HL-60/S4 treated with retinoic acid at 250 ng/mL for 4 days and 3 days (cell line): ENCODE data around the gene ITM2C.

Source experiments
- in situ Hi-C: fragments of 300-500 bp; cut with MboI; formaldehyde crosslinking; loops from 2 replicates; pipeline ENCODE4 v1.7.0; 2022; ENCODE audit warnings: low sequenced_read_pairs

ITM2C gene

DNA sequence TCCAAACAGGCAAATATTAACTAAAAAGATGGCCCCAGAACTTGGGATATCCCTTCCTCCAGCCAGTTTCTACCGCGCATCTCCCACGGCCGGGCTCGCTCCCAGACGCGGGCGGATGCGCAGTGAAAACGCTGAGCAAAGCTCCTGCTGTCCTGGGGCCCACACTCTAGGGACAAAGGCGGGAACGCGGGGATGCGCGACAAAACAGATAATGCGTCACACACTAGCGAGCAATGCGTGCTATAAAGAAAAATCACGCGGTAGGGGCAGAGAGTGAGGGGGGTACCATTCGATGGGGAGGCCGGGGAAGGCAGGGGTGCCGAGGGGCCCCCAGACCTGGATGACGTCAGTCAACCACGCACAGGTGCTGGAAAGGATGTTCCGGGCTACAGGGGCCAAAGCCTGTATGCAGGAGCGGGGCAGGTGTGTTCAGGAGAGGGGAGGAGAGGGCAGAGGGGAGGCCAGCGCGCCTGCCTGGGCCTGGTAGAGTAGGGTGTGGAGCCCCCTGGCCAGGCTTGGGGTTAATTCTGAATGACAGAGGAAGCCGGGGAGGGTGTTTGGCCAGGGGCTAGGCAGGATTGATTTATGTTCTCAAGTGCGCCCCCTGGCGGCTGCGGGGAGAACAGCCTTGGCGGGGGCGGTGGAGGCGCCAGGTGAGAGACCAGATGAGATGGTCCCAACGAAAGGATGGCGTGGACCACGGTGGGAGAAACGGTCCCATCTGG lies 14.9 kb upstream of the ITM2C start:
- in situ Hi-C loops: no loop called here

GRCh38 chr2:230850358-230850658 lies 14.4 kb upstream of the ITM2C start:
- in situ Hi-C loops: no loop called here

GRCh38 chr2:230852113-230852512 lies 12.6 kb upstream of the ITM2C start:
- in situ Hi-C loops: no loop called here

DNA sequence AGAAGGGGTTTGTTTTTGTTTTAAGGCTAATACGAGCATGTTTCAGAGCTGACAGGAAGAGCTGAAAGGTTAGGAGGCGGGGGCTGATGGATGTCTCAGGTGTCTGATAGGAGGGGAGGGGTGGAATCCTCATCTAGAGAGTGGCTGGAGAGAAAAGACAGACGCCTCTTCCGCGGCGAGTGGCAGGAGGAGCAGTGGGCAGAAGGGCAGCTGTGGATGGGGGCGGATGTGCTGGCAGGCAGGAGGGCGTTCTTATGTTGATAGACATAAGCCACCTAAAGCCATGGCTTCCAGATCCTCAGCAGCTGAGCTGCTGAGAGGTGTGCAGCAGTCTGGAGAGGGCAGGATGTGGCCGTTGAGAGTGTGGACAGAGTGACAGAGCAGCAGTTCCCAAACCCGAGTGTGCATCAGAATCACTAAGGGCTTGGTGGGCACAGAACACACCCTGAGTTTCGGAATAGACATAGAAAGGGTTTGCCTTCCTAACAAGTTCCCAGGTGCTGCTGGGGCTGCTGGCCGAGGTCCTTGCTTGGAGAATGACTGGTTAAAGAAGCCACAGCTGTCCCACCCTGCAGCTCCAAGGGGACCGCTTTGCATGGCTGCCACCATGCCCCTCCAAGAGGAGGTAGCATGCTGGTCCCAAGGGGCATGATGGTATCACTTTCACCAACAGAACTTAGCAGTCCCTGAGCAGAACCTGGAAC lies 3.0 kb upstream of the ITM2C start:
- in situ Hi-C loops: no loop called here

- in situ Hi-C loops: no loop called here
These were observed 2.5 kb upstream of the ITM2C start for GRCh38 chr2:230862292-230862691.

GRCh38 chr2:230863031-230863430 lies 1.7 kb upstream of the ITM2C start:
- in situ Hi-C loops: no loop called here

GRCh38 chr2:230863442-230864121 lies 1.2 kb upstream of the ITM2C start:
- in situ Hi-C loops: no loop called here

DNA sequence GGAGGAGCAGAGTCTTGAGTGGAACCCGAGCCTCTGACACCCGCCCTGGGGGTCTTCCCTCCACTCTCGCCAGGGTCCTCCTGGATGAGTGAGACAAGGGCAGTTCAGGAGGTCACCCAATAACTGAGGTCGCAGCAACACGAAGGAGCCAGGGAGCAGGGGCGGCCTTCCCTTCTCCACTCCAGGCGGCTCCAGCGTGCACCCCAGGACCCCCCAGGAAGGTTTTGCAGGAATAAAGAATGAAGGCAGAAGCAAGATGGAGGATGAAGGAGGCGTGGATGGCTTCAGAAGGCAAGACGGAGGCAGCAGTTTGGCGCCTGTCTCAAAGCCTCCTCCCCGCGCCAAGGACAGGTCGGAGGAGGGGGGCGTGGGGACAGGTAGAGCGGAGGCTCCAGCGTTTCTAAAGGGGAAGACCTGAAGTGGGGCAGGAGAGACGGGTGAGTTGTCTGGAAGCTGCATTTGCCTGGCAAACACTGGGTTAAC lies 579 bp upstream of the ITM2C start:
- in situ Hi-C loops: no loop called here

GRCh38 chr2:230865307-230865765 lies 594 bp downstream of the ITM2C start:
- in situ Hi-C loops: no loop called here

- in situ Hi-C loops: no loop called here
These were observed 1.3 kb downstream of the ITM2C start for GRCh38 chr2:230865766-230866755.

DNA sequence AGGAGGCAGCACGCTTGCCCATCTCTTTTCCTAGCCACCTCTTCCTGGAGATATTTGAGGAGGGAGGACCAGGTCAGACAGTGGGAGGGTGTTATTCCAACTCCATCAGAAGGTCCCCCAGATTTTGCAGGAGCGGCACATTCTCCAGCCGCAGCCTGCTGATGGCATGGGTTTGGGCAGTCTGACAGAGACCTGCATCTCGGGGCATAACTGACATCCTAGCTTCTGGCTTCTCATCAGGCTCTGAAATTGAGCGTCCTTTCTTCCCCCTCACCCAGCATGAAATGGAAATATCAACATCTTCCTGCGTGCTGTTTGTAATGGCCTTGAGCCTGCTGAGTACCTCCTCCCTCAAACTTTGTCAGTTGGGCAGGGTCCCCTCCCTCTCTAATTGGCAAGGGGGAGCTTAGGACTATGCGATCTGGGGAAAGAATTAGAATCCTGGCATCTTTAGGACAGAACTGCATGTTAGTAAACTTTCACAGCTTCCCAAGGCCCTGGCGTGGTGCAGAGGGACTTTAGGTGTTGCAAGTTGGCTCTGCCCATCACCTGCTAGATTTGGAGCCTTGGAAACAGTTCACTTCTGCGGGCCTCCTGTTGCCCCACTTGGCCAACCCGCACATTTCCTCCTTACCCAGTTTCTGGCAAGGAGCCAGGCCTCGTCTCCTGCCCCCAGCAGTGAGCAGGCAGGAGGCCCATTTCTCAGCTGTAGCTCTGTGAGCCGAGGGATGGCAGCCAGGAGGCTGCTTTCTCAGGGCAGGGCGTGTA lies 2.2 kb downstream of the ITM2C start:
- in situ Hi-C loops: no loop called here

- in situ Hi-C loops: no loop called here
These were observed 3.6 kb downstream of the ITM2C start for GRCh38 chr2:230868161-230868946.

DNA sequence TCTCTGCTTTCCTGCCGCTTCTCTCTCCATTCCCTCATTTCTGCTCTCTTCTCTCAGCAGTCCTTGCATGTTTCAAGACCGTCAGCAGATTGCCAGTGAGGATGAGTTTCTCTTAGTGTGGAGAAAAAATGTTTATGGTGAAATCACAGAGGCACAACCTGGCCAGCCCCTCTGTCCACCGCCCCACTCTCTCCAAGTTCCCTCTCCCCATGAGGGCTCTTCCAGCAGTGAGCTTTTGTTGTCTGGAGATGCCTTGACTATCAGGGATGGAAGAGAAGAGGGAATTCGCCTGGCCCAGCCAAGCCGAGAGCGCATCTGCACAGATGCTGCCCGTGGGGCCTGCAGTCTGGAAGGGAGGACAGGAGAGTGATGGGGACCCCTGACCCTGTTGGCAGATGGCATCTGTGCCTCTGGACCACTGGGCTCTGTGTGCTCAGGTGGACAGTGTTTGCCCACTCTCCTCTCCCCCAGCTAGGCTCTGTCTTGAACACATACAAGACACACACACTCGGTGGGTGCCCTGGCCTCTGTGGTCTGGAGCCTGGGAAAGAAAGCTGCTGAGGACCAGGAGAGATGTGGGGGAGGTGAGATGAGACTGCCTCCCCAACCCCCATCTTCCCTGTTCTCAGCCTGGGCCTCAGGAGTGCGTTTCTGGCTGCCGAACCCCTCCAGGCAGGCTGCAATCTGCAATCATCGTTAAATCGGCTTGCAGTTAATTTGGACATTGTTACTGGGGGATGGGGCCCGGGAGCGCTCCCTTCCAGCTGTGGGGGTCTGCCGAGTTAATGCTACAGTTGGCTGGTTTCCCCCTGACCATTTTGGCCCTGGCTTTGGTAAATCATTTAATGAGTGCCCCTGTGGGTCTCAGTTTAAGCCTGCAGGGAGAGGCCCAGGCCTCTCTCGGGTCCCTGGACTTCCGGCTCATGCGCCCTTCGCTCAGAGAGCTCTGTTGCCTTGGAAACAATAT lies 4.5 kb downstream of the ITM2C start:
- in situ Hi-C loops: no loop called here

DNA sequence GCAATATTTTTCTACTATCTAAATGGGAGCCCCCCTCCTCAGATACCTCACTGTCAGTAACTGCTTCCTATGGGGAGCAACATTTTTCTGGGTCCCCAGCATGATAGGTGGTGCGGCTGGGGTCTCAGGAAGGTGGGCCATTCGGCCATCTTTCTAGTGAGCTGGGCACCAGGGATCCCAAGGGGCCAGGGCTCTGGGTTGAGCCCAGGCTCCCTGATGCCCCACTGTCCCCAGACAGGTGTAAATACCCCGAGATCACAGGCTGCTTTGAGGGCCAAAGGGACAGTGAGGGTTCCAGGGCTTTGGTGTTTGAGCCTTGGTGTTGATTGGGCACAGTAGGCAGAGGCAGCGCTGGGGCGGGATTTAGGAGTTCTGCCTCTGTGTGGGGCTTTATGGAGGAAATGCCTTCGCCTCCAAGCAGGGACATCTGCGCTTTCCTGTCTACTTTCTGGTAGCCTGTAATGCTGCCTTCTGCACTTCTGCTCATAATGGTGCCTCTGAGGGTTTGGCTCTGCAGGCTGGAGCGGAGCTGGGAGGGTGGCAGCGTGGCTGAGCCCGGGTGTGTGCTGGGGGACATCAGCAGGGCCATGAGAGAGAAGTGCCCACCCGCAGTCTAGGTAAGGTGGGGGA lies 5.3 kb downstream of the ITM2C start:
- in situ Hi-C loops: no loop called here

DNA sequence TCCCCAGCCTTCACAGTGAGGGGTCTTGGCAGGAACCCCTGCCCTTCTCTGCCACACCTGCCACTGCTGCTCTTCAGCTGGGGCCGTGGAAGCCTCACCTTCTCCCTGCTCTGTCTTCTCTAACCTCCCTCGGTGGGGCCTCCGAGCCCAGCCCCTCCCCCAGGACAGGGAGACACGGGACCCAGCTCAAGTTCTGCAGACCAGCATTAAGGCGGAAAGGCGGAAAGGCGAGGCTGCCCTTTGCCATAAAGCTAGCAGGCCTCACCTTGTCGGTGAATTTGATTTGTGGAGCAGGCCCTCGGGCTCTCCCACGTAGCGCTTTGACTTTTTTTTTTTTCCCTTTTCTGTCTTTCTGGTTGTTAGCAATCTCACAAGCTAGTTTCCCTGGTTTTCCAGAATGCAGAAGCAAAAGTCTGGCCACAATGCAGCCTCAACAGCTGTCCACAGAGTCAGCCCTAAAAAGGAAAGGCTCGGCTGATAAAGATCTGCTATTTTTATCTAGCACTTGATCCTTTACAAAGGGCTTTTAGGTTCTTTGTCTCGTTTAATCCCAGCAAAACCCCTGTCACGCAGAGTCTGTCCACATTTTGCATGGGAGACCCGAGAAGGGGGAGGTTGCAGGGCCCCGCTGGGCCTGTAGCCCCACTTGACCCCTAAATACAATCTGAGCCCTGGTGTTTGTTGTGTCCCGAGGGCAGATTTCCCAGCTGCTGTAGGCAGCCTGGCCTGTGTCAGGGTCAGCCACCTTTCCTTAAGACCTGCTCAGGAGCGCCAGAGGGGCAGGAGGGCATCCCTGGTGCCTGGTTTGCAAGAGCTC lies 6.0 kb downstream of the ITM2C start:
- in situ Hi-C loops: no loop called here

DNA sequence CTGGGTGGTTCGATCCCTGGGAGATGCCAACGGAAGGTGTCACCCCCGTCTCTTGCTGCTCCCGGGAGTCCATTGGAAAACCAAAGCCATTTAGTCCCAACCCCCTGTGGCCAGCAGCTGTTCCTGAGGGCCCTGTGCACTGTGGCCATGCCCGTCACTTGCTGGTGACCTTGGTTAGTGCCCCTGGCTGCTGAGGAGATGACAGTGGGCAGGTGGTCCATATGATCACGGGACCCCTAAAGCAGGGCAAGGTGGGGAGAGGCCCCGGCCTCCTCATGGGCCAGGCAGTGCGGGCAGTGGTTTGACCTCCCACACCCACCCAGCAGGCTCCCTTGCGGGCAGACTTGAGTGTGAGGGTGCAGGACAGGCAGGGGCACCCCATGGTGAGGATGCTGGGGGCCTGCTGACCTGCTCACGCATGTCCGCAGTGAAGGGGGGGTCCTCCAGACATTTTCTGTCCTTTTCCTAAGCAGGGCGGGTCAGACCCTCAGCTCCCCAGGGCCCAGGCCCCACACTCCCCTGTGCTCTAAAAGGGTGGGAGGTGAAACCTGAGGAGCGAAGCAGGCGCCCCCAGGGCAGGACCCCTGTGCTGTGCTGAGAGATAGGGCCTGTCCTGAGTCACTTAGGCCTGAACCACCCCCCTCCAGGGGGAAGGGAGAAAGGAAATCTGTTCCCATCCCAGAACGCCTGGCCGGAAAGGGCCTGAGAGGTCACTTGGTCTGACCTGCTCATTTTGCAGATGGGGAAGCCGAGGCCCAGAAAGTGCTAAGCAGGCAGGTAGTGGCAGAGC lies 6.8 kb downstream of the ITM2C start:
- in situ Hi-C loops: no loop called here
